Stimulated activated CD4-positive, alpha-beta T cell treated with anti-CD3 and anti-CD28 coated beads, Interleukin-2, amount 100 ng/mL, for 48 hours (primary cell): ENCODE results near the gene WIZ.

Experiments used
- DNase-seq, 2 donors: peaks; one replicate each; pipeline ENCODE4 v3.0.0-alpha.2; 2020

WIZ gene

GRCh38 chr19:15371786-15372380 lies 77.9 kb downstream of the WIZ start:
- no peak for DNase-seq

GRCh38 chr19:15371119-15371518 lies 78.6 kb downstream of the WIZ start:
- DNase-seq: no peak
